Loucy (cell line): ENCODE results near the gene CRACDL.

Experiments
- H2AFZ ChIP-seq: fragments of 200-600 bp; sonication (generic); 2 replicates; pipeline ENCODE4 v1.6.0; 2016; ENCODE audit warnings: antibody characterized with exemption, mild to moderate bottlenecking, low read length, moderate library complexity
- H3F3A ChIP-seq: fragments of 200-600 bp; 2 replicates; pipeline ENCODE4 v1.6.0; 2016; ENCODE audit warnings: antibody characterized with exemption, low read depth, mild to moderate bottlenecking
- H3K27me3 ChIP-seq: fragments of 200-600 bp; sonication (generic); 2 replicates; pipeline ENCODE4 v1.6.1; 2014; ENCODE audit warnings: low read length, mild to moderate bottlenecking; ENCODE audit not compliant: insufficient read depth, poor library complexity, severe bottlenecking
- H3K36me3 ChIP-seq: fragments of 200-600 bp; sonication (generic); 2 replicates; pipeline ENCODE4 v1.6.1; 2016; ENCODE audit warnings: low read length; ENCODE audit not compliant: insufficient read depth
- H3K4me1 ChIP-seq: fragments of 200-600 bp; sonication (generic); 2 replicates; pipeline ENCODE4 v1.5.1; 2014; ENCODE audit warnings: low read length, mild to moderate bottlenecking; ENCODE audit not compliant: insufficient read depth, poor library complexity, severe bottlenecking
- H3K4me2 ChIP-seq: fragments of 200-600 bp; sonication (generic); 2 replicates; pipeline ENCODE4 v1.6.0; 2014; ENCODE audit warnings: antibody characterized with exemption, low read length, low read depth, mild to moderate bottlenecking; ENCODE audit not compliant: poor library complexity, severe bottlenecking
- H3K4me3 ChIP-seq: fragments of 200-600 bp; sonication (generic); 2 replicates; pipeline ENCODE4 v1.5.1; 2014; ENCODE audit warnings: low read length, mild to moderate bottlenecking, mixed read lengths; ENCODE audit not compliant: poor library complexity, severe bottlenecking
- H3K79me2 ChIP-seq: fragments of 200-600 bp; sonication (generic); 2 replicates; pipeline ENCODE4 v1.6.1; 2014; ENCODE audit warnings: low read length; ENCODE audit not compliant: insufficient read depth
- H3K9ac ChIP-seq: fragments of 200-600 bp; sonication (generic); 2 replicates; pipeline ENCODE4 v1.6.0; 2014; ENCODE audit warnings: mild to moderate bottlenecking, low read depth, low read length, moderate library complexity; ENCODE audit not compliant: poor library complexity, severe bottlenecking
- H3K9me2 ChIP-seq: fragments of 200-600 bp; sonication (generic); replicated peaks from 2 replicates; pipeline ENCODE4 v1.6.1; 2016; ENCODE audit warnings: low read depth, low read length, mixed read lengths
- H3K9me3 ChIP-seq: fragments of 200-600 bp; sonication (generic); 2 replicates; pipeline ENCODE4 v1.6.1; 2014; ENCODE audit warnings: mild to moderate bottlenecking, antibody characterized with exemption, low read length, low read depth; ENCODE audit not compliant: insufficient read depth
- H4K20me1 ChIP-seq: fragments of 200-600 bp; sonication (generic); 2 replicates; pipeline ENCODE4 v1.6.0; 2014; ENCODE audit warnings: antibody characterized with exemption, low read length, mild to moderate bottlenecking; ENCODE audit not compliant: insufficient read depth, poor library complexity, severe bottlenecking
- CTCF ChIP-seq: fragments of 200-600 bp; sonication (generic); conservative IDR thresholded peaks from 2 replicates; pipeline ENCODE4 v1.5.1; 2014; ENCODE audit warnings: mild to moderate bottlenecking, antibody characterized with exemption, low read length
- EZH2phosphoT487 ChIP-seq: fragments of 200-600 bp; IDR thresholded peaks from 2 replicates; pipeline ENCODE4 v1.6.1; 2018; ENCODE audit warnings: antibody characterized with exemption, mild to moderate bottlenecking, moderate library complexity, borderline replicate concordance

The CRACDL gene

GRCh38 chr2:98777076-98777475 is 158.9 kb downstream of the CRACDL start:
- H3K27me3 ChIP-seq, result no peaks in the 10 kb centered on the region
- H3K4me3 ChIP-seq, result no peak overlapping the region
- 0 out of 2 replicates have a peak, but pooled peaks cover 2% of the 10 kb centered on the region for H3F3A ChIP-seq
- H2AFZ ChIP-seq, result no peak overlapping the region
- TF ChIP-seq CTCF, result no peak
- TF ChIP-seq EZH2phosphoT487, result no peak
- no peaks in the 10 kb centered on the region for H3K9me2 ChIP-seq
- H4K20me1 ChIP-seq, result no peaks in the 10 kb centered on the region
- no peaks in the 10 kb centered on the region for H3K79me2 ChIP-seq
- no peaks in the 10 kb centered on the region for H3K36me3 ChIP-seq
- H3K9me3 ChIP-seq, result peaks cover 7% of the 10 kb centered on the region; the same call in 1 of the 2 replicates
- H3K9ac ChIP-seq, result no peak overlapping the region
- no peak overlapping the region for H3K4me2 ChIP-seq
- peaks cover 11% of the 10 kb centered on the region for H3K4me1 ChIP-seq

- H3K9me3 ChIP-seq, result no peaks in the 10 kb centered on the region
- H3K27me3 ChIP-seq, result no peaks in the 10 kb centered on the region
- no peak overlapping the region for H2AFZ ChIP-seq
- no peak overlapping the region for H3K9ac ChIP-seq
- no peak overlapping the region for H3K4me2 ChIP-seq
- peaks cover 20% of the 10 kb centered on the region for H3K4me1 ChIP-seq
- H3K79me2 ChIP-seq, result no peaks in the 10 kb centered on the region
- no peaks in the 10 kb centered on the region for H3K36me3 ChIP-seq
- no peaks in the 10 kb centered on the region for H4K20me1 ChIP-seq
- TF ChIP-seq EZH2phosphoT487 (no peak), CTCF (no peak)
- H3F3A ChIP-seq, result 0 out of 2 replicates have a peak, but pooled peaks cover 6% of the 10 kb centered on the region
- H3K4me3 ChIP-seq, result no peak overlapping the region
- H3K9me2 ChIP-seq, result no peaks in the 10 kb centered on the region
These were observed 159.9 kb downstream of the CRACDL start for GRCh38 chr2:98776136-98776535.

GRCh38 chr2:98775146-98775986 is 160.7 kb downstream of the CRACDL start:
- Histone ChIP-seq H3K4me3 (no peak overlapping the region), H3F3A (0 out of 2 replicates have a peak, but pooled peaks cover 6% of the 10 kb centered on the region), H2AFZ (no peak overlapping the region), H3K9me2 (no peaks in the 10 kb centered on the region), H3K4me2 (no peak overlapping the region), H4K20me1 (no peaks in the 10 kb centered on the region), H3K9ac (no peak overlapping the region), H3K27me3 (no peaks in the 10 kb centered on the region), H3K9me3 (no peaks in the 10 kb centered on the region), H3K36me3 (no peaks in the 10 kb centered on the region), H3K4me1 (peaks cover 23% of the 10 kb centered on the region), H3K79me2 (no peaks in the 10 kb centered on the region)
- no peak for TF ChIP-seq EZH2phosphoT487
- TF ChIP-seq CTCF, result no peak
